Endothelial cell (in vitro differentiated cells): ENCODE measurements around the gene STARD10. TPM values are rescaled to one million over a fixed set of nuclear protein-coding genes. Genes with fewer than 3 reads are reported as not detected.

Experiments used
- DNase-seq: peaks from one replicate; pipeline ENCODE4 v3.0.0; 2021; ENCODE audit warnings: low spot score
- H3K27ac Mint-ChIP-seq: one replicate; pipeline ENCODE4 v1.8.0; 2021; ENCODE audit warnings: mixed read lengths, inconsistent platforms; ENCODE audit not compliant: unreplicated experiment
- H3K27me3 Mint-ChIP-seq: one replicate; pipeline ENCODE4 v1.8.0; 2021; ENCODE audit warnings: mild to moderate bottlenecking, moderate library complexity, mixed read lengths, inconsistent platforms; ENCODE audit not compliant: unreplicated experiment
- H3K36me3 Mint-ChIP-seq: one replicate; pipeline ENCODE4 v1.8.0; 2021; ENCODE audit warnings: mild to moderate bottlenecking, low read depth, mixed read lengths, inconsistent platforms; ENCODE audit not compliant: unreplicated experiment
- H3K4me1 Mint-ChIP-seq: one replicate; pipeline ENCODE4 v1.8.0; 2021; ENCODE audit warnings: mild to moderate bottlenecking, mixed read lengths, inconsistent platforms; ENCODE audit not compliant: unreplicated experiment
- H3K4me3 Mint-ChIP-seq: one replicate; pipeline ENCODE4 v1.8.0; 2021; ENCODE audit warnings: mild to moderate bottlenecking, mixed read lengths, inconsistent platforms; ENCODE audit not compliant: unreplicated experiment
- H3K9me3 Mint-ChIP-seq: one replicate; pipeline ENCODE4 v1.8.0; 2021; ENCODE audit warnings: mixed read lengths, inconsistent platforms; ENCODE audit not compliant: unreplicated experiment
- total RNA-seq: library from RNA; stranded (reverse); fragmentation: NEBNext Ultra II Directional; extraction: Animal tissue kit (Norgen Biotek cat#: 25700); gene quantifications from one replicate; pipeline ENCODE4 v1.2.1, GENCODE V29; 2021; ENCODE audit not compliant: unreplicated experiment
- TF ChIP-seq, protein P1 (sequence below): fragments of 200-600 bp; sonication (generic); IDR thresholded peaks from one replicate; pipeline ENCODE4 v1.5.0; 2021; ENCODE audit warnings: antibody characterized with exemption; ENCODE audit not compliant: unreplicated experiment

STARD10 gene
- total RNA-seq, 1 donor from 2014 or later = 13.4 TPM

DNA sequence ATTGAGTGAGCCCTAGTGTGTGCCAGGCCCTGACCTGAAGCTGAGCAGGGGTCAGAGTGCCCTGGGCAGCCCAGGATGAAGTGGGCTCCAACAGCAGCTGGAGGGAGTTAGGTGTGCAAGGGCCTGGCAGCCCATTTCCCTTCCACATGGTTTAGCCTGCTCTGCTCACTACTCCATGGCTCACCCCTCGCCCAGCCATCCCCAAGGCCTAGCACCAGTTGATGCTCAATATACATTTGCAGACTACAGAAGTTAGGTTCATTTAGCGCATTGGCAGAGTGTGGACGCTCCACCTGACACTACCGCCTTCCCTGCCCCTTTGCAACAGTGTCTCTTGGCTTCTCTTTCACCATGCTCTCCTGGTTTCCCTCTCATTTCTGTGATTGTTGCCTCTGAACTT lies 24.1 kb upstream of the STARD10 start:
- TF ChIP-seq, protein P1, sequence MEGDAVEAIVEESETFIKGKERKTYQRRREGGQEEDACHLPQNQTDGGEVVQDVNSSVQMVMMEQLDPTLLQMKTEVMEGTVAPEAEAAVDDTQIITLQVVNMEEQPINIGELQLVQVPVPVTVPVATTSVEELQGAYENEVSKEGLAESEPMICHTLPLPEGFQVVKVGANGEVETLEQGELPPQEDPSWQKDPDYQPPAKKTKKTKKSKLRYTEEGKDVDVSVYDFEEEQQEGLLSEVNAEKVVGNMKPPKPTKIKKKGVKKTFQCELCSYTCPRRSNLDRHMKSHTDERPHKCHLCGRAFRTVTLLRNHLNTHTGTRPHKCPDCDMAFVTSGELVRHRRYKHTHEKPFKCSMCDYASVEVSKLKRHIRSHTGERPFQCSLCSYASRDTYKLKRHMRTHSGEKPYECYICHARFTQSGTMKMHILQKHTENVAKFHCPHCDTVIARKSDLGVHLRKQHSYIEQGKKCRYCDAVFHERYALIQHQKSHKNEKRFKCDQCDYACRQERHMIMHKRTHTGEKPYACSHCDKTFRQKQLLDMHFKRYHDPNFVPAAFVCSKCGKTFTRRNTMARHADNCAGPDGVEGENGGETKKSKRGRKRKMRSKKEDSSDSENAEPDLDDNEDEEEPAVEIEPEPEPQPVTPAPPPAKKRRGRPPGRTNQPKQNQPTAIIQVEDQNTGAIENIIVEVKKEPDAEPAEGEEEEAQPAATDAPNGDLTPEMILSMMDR = no peak
- Mint-ChIP-seq H3K27ac (peak overlapping the region; percentile 55), H3K4me1 (peaks cover 23% of the 10 kb centered on the region), H3K36me3 (peaks cover 25% of the 10 kb centered on the region), H3K27me3 (peaks cover 11% of the 10 kb centered on the region), H3K9me3 (no peaks in the 10 kb centered on the region), H3K4me3 (no peak overlapping the region)
- no peak for DNase-seq

DNA sequence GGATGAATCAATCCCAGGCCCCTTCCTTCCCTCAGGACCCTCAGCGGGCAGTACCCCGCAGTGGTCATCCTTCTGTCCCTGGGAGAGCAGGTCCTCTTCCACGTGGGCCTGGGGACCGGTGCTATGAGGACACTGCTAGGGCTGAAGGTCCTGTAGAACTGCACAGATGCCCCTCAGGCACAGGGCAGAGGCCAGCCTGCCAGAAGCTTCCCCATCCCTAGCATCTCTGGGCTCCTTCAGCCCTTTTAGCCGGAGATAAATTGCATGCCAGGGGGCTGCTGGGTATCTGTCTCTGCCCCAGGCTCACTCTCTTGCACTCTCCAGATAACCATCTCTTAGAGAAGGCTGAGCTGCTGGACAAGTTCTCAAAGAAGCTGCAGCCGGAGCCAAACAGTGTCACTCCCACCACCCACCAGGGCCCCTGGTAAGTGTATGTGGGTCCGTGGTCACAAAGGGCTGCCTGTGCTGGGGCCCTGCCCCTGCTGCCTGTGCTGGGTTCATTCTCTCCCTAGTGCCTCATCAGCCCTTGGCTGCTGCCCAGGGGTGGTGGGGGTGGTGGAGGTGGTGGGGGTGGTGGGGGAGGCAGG lies 22.6 kb upstream of the STARD10 start:
- H3K36me3 Mint-ChIP-seq = peaks cover 25% of the 10 kb centered on the region
- H3K27ac Mint-ChIP-seq = no peak overlapping the region
- no peak for DNase-seq
- H3K4me3 Mint-ChIP-seq = no peak overlapping the region
- TF ChIP-seq, protein P1 = no peak
- H3K9me3 Mint-ChIP-seq = no peaks in the 10 kb centered on the region
- peaks cover 11% of the 10 kb centered on the region for H3K27me3 Mint-ChIP-seq
- peaks cover 30% of the 10 kb centered on the region for H3K4me1 Mint-ChIP-seq

DNA sequence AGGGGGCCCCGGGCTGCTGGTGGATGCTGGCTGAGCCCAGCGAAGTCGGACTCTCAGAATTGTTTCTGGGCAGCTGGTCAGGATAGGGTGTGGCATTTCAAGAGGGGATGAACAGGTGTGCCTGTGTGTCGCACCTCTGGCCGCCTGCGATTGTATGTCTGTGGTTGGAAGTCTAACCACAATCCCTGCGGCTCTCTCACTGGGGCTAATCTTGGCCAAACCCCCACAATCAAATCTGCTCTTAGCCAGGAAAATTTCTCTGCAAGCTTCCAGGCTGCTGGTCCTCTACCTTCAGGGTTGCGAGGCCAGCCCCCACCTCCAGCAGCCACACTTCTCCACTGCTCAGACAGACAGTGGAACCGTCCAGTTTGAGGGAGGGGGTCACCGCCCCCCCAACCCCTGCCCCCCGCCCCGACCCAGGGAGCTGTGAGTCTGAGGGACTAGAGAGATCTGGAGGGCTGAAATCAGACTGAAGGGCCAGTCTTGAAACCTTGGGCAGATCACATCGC lies 21.3 kb upstream of the STARD10 start:
- Mint-ChIP-seq H3K4me3 (peak overlapping the region; percentile 96), H3K27ac (peak overlapping the region; percentile 88), H3K9me3 (no peaks in the 10 kb centered on the region), H3K36me3 (peaks cover 25% of the 10 kb centered on the region), H3K4me1 (peaks cover 23% of the 10 kb centered on the region), H3K27me3 (peaks cover 7% of the 10 kb centered on the region)
- DNase-seq = no peak
- TF ChIP-seq, protein P1 = no peak

DNA sequence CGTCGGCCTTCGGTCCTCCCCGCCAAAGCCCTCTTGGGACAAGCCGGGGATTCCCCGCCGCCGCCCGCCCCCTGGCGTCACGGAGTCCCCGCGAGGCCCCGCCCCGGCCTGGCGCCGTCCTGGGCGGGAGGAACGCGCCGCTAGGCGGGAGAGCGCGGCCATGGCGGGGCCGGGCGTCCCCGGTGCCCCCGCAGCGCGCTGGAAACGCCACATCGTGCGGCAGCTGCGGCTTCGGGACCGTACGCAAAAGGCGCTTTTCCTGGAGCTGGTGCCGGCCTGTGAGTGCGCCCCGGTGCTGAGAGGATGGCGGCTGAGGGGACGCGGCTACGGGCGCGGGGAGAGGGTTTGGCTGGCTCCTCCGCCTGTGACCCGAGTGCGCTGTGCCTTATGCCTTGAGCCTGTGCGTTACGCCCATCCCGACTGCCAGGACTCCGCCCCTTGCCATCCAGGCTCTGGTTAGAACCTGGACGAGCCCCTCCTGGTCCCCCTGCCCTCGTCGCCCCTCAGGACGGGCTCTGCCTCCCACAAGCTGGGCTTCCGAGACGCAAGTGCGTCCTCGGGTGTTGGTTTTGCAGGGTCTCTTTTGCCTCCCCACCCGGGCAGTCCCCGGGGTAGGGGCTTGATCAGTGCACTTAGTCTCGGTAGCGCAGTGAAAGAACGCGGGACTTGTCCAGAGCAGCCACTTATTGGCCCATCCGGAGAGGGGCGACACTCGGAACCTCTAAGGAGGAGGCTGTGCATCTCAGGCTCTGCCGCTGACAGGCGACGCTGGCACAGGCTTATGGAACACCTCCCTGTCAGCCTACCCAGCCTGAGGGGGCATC lies 20.7 kb upstream of the STARD10 start, which contains the start of gene ATG16L2:
ATG16L2 (plus strand) TSS at position 126 of the 824 bp plus-strand sequence; CDS start at position 161, 35 bp downstream.
- TF ChIP-seq, protein P1 = peak; percentile 32
- H3K9me3 Mint-ChIP-seq = no peaks in the 10 kb centered on the region
- H3K27ac Mint-ChIP-seq = peak within 1 kb of the TSS; percentile 88
- DNase-seq = peak; percentile 90
- peaks cover 6% of the 10 kb centered on the region for H3K27me3 Mint-ChIP-seq
- peaks cover 21% of the 10 kb centered on the region for H3K4me1 Mint-ChIP-seq
- H3K36me3 Mint-ChIP-seq = peaks cover 23% of the 10 kb centered on the region
- H3K4me3 Mint-ChIP-seq = peak within 1 kb of the TSS; percentile 96
